A673 (cell line): ENCODE results near the gene SEMA6D. TPM values are rescaled to one million over a fixed set of nuclear protein-coding genes. Genes with fewer than 3 reads are reported as not detected.

Source experiments
- BruUV-seq: library from RNA; stranded (reverse); fragments of 400-500 nt; replicated peaks from 2 replicates; lab custom pipeline; 2021; lab: Mats Ljungman, UMichigan
- CTCF ChIA-PET: fragments of 300-600 bp; sonication (Branson Sonifier 250); formaldehyde crosslinking; loops from one replicate; lab custom pipeline; 2022; ENCODE audit warnings: antibody characterized with exemption; lab: Charles Lee
- POLR2A ChIA-PET: fragments of 300-600 bp; sonication (Branson Sonifier 250); formaldehyde crosslinking; loops from one replicate; lab custom pipeline; 2022; ENCODE audit warnings: antibody characterized with exemption; ENCODE audit not compliant: low non-redundant PET; lab: Charles Lee
- DNase-seq: peaks from one replicate; pipeline ENCODE4 v3.0.0-alpha.2; 2015; ENCODE audit warnings: low spot score
- H3K27ac ChIP-seq: fragments of 200-600 bp; sonication (generic); 2 replicates; pipeline ENCODE4 v1.5.1; 2016; ENCODE audit warnings: mixed run types, low read depth, mild to moderate bottlenecking, mixed read lengths, antibody characterized with exemption, low read length; ENCODE audit not compliant: poor library complexity, severe bottlenecking
- H3K27me3 ChIP-seq: fragments of 200-600 bp; sonication (generic); replicated peaks from 2 replicates; pipeline ENCODE4 v1.6.1; 2017; ENCODE audit warnings: mixed run types, low read depth, mild to moderate bottlenecking, mixed read lengths, antibody characterized with exemption, low read length; ENCODE audit not compliant: insufficient read depth, poor library complexity
- H3K36me3 ChIP-seq: fragments of 200-600 bp; sonication (generic); 2 replicates; pipeline ENCODE4 v1.6.1; 2016; ENCODE audit warnings: mixed run types, mild to moderate bottlenecking, mixed read lengths, antibody characterized with exemption, low read length; ENCODE audit not compliant: insufficient read depth, poor library complexity, severe bottlenecking
- H3K4me1 ChIP-seq: fragments of 200-600 bp; sonication (generic); 2 replicates; pipeline ENCODE4 v1.6.1; 2017; ENCODE audit warnings: mixed run types, mild to moderate bottlenecking, mixed read lengths, antibody characterized with exemption, low read length; ENCODE audit not compliant: insufficient read depth, poor library complexity, severe bottlenecking
- H3K4me3 ChIP-seq: fragments of 200-600 bp; sonication (generic); 2 replicates; pipeline ENCODE4 v1.5.1; 2016; ENCODE audit warnings: low read depth, mixed run types, mild to moderate bottlenecking, mixed read lengths, low read length; ENCODE audit not compliant: poor library complexity, severe bottlenecking
- H3K9me3 ChIP-seq: fragments of 200-600 bp; sonication (generic); 2 replicates; pipeline ENCODE4 v1.6.1; 2016; ENCODE audit warnings: mixed run types, low read depth, mild to moderate bottlenecking, mixed read lengths, antibody characterized with exemption, low read length; ENCODE audit not compliant: poor library complexity, severe bottlenecking
- CTCF ChIP-seq: fragments of 300-800, 200-600 bp; sonication (generic); conservative IDR thresholded peaks from 2 replicates; pipeline ENCODE4 v1.5.1; 2017; ENCODE audit warnings: low read depth, mild to moderate bottlenecking, antibody characterized with exemption, low read length, moderate library complexity, mixed read lengths
- EZH2 ChIP-seq: fragments of 200-600 bp; sonication (generic); IDR thresholded peaks from 2 replicates; pipeline ENCODE4 v1.6.1; 2017; ENCODE audit warnings: borderline replicate concordance, low read depth, mild to moderate bottlenecking, mixed read lengths, antibody characterized with exemption, low read length; ENCODE audit not compliant: poor library complexity, severe bottlenecking
- intact Hi-C: fragments of 100-400 bp; cut with micrococcal nuclease; formaldehyde crosslinking; loops from one replicate; pipeline ENCODE4 v1.10.0; 2022; ENCODE audit not compliant: unreplicated experiment
- total RNA-seq: library from RNA; stranded (reverse); gene quantifications from 2 replicates; pipeline ENCODE4 v1.2.3, GENCODE V29; 2021

The SEMA6D gene
- total RNA-seq, 1 experiment from 2014 or later = 11.0 TPM

DNA sequence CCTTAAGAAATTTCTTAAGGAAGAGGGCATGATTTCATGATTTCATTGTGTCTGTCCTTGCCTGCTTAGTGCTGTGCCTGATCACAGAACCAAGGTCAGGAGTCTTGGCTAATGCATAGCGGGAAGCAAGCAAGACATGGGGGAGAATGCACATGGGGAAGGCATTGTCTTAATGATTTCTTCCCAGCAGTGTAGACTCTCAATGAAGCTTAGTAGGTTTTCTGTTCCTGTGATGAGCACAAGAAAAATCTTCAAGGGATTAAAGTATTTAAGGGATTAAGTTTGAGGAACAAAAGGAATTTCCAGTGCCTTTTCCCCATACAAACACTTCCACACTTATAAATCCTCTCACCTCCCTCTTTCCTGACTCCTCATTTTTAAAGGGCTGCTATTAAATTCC, 46.9 kb upstream of the SEMA6D start:
- CTCF ChIA-PET = no interaction called here
- H3K4me1 ChIP-seq = peaks cover 27% of the 10 kb centered on the region
- H3K27me3 ChIP-seq = no peaks in the 10 kb centered on the region

DNA sequence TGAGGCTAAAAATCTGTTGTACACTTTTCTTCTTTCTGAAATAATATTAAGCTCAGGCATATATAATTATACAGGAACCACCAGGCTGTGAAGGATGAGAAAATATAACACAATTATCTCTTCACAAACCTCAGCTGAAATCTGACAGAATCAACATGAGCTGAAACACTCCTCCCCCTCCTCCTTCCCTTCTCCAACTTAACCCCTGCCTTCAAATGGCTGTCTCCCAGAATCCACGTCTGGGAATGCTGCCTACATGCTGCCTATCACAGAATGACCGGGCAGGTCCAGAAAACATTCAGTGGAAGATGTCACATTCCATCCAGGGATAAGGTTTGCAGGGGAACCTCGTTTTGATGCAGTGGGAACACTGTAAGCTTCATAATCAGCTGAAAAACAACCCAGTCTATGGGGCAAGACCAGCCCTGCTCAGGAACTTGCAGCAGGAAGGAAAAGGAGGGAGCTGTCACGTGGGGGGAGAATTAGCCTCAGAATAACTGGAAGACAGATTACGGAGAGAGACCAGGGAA, 44.0 kb upstream of the SEMA6D start:
- intact Hi-C loops = no loop called here
- no peak for DNase-seq
- Histone ChIP-seq H3K27me3 (no peaks in the 10 kb centered on the region), H3K27ac (no peak overlapping the region), H3K4me3 (no peak overlapping the region), H3K9me3 (no peaks in the 10 kb centered on the region), H3K36me3 (no peaks in the 10 kb centered on the region), H3K4me1 (peaks cover 21% of the 10 kb centered on the region)
- ChIA-PET CTCF (no interaction called here), POLR2A (no interaction called here)
- no TSS peak for BruUV-seq
- no peak for TF ChIP-seq CTCF
- no peak for TF ChIP-seq EZH2

More for the DNA sequence above, 46.9 kb upstream of the SEMA6D start:
- TF ChIP-seq CTCF (no peak), EZH2 (no peak)
- DNase-seq = peak; percentile 32
- no peak overlapping the region for H3K4me3 ChIP-seq
- POLR2A ChIA-PET = no interaction called here
- H3K27ac ChIP-seq = no peak overlapping the region
- no peaks in the 10 kb centered on the region for H3K36me3 ChIP-seq
- no peaks in the 10 kb centered on the region for H3K9me3 ChIP-seq
- intact Hi-C loops = no loop called here
- no TSS peak for BruUV-seq

GRCh38 chr15:47674586-47675232, 42.6 kb upstream of the SEMA6D start:
- Histone ChIP-seq H3K9me3 (no peaks in the 10 kb centered on the region), H3K27me3 (no peaks in the 10 kb centered on the region), H3K36me3 (no peaks in the 10 kb centered on the region), H3K4me1 (peaks cover 21% of the 10 kb centered on the region), H3K4me3 (no peak overlapping the region), H3K27ac (no peak overlapping the region)
- BruUV-seq = no TSS peak
- CTCF ChIA-PET = no interaction called here
- DNase-seq = no peak
- intact Hi-C loops = no loop called here
- POLR2A ChIA-PET = no interaction called here
- TF ChIP-seq CTCF = no peak
- TF ChIP-seq EZH2 = no peak
